Sigmoid colon (tissue), 4 donors: Measurements from ENCODE around the gene MGAT4C.

Source experiments
- EP300 ChIP-seq, 4 donors: sonication (generic); formaldehyde crosslinking; IDR thresholded peaks; one replicate each; pipeline ENCODE4 v1.6.1; 2017; ENCODE audit warnings: antibody characterized with exemption in 4 of 4
- POLR2A ChIP-seq, 2 donors: fragments of 450-650 bp; IDR thresholded peaks; one replicate each; pipeline ENCODE4 v1.6.1; 2016; ENCODE audit warnings: antibody characterized with exemption in 2 of 2, mild to moderate bottlenecking in 2 of 2, moderate library complexity in 2 of 2
- POLR2AphosphoS5 ChIP-seq, 4 donors: sonication (generic); formaldehyde crosslinking; IDR thresholded peaks; one replicate each; pipeline ENCODE4 v1.6.1; 2017; ENCODE audit warnings: antibody characterized with exemption in 4 of 4
- TF ChIP-seq, protein P1 (sequence below), 4 experiments: fragments of 450-650 bp in 3 of 4; fragments of 200-600 bp in 1 of 4; IDR thresholded peaks; one replicate each; pipeline ENCODE4 v1.5.1; 2016 to 2019; ENCODE audit warnings: antibody characterized with exemption in 4 of 4, mild to moderate bottlenecking in 3 of 4, moderate library complexity in 2 of 4

GRCh38 chr12:85998074-85998473 is 258.1 kb downstream of the MGAT4C start:
- TF ChIP-seq, protein P1, sequence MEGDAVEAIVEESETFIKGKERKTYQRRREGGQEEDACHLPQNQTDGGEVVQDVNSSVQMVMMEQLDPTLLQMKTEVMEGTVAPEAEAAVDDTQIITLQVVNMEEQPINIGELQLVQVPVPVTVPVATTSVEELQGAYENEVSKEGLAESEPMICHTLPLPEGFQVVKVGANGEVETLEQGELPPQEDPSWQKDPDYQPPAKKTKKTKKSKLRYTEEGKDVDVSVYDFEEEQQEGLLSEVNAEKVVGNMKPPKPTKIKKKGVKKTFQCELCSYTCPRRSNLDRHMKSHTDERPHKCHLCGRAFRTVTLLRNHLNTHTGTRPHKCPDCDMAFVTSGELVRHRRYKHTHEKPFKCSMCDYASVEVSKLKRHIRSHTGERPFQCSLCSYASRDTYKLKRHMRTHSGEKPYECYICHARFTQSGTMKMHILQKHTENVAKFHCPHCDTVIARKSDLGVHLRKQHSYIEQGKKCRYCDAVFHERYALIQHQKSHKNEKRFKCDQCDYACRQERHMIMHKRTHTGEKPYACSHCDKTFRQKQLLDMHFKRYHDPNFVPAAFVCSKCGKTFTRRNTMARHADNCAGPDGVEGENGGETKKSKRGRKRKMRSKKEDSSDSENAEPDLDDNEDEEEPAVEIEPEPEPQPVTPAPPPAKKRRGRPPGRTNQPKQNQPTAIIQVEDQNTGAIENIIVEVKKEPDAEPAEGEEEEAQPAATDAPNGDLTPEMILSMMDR (IDR thresholded peaks at IDR 0.05) = no peak
- no peak for TF ChIP-seq POLR2A (IDR thresholded peaks at IDR 0.05)
- TF ChIP-seq POLR2AphosphoS5 (IDR thresholded peaks at IDR 0.05) = no peak
- no peak for TF ChIP-seq EP300 (IDR thresholded peaks at IDR 0.05)
